K562 (cell line): ENCODE results near the gene RSPRY1. TPM values are rescaled to one million over a fixed set of nuclear protein-coding genes. Genes with fewer than 3 reads are reported as not detected.

Experiments used
- ATAC-seq: fragments of 200-7000 bp; cut with Tn5 transposase; 3 replicates; pipeline ENCODE4 v1.9.1; 2020; ENCODE audit warnings: moderate library complexity
- BruUV-seq: library from RNA; stranded (reverse); fragments of 400-500 nt; replicated peaks from 2 replicates; lab custom pipeline; 2021; lab: Mats Ljungman, UMichigan
- CTCF ChIA-PET: fragments of 300-600 bp; formaldehyde crosslinking; extraction: SDS; loops from one replicate; lab custom pipeline; 2021; ENCODE audit warnings: low intra/inter-chr PET ratio; lab: Yijun Ruan, JAX
- POLR2A ChIA-PET: fragments of 300-600, 350-650 bp; sonication (Branson Sonifier 250); formaldehyde crosslinking; extraction: SDS; loops from one replicate; lab custom pipeline; 2021; ENCODE audit warnings: antibody characterized with exemption, inconsistent platforms; lab: Yijun Ruan, JAX
- DNase-seq, 4 experiments: peaks; one replicate each; pipeline versions ENCODE4 v3.0.0 to v3.0.0-alpha.2; 2011 to 2018; ENCODE audit warnings: low spot score in 3 of 4, mixed read lengths in 3 of 4; ENCODE audit errors: extremely low read depth in 1 of 4
- FAIRE-seq: peaks from 2 replicates; lab custom pipeline; 2011; peaks lifted over from hg19 to GRCh38; lab: Jason Lieb, UNC
- H2AFZ ChIP-seq: 2 replicates; pipeline ENCODE4 v1.6.0; 2011; ENCODE audit warnings: low read depth, low read length, control low read depth, inconsistent platforms
- H3K27ac ChIP-seq: fragments of 200-600 bp; 3 replicates; pipeline ENCODE4 v1.8.0; 2011; ENCODE audit warnings: low read depth, mild to moderate bottlenecking, control low read depth, inconsistent platforms, low read length, moderate library complexity, mixed read lengths; ENCODE audit errors: extremely low read depth
- H3K27me3 ChIP-seq, 2 experiments: fragments of 300-600 bp in 1 of 2; 2 replicates in 1 of 2; 3 replicates in 1 of 2; pipeline versions ENCODE4 v1.6.0 to v1.8.0; 2011; ENCODE audit warnings: inconsistent platforms in 2 of 2, low read length in 2 of 2, mild to moderate bottlenecking in 1 of 2, mixed read lengths in 1 of 2, moderate library complexity in 1 of 2; ENCODE audit not compliant: control insufficient read depth in 2 of 2, insufficient read depth in 2 of 2
- H3K36me3 ChIP-seq: fragments of 300-600 bp; 3 replicates; pipeline ENCODE4 v1.8.0; 2011; ENCODE audit warnings: mild to moderate bottlenecking, low read length, inconsistent platforms; ENCODE audit not compliant: control insufficient read depth, insufficient read depth
- H3K4me1 ChIP-seq, 2 experiments: fragments of 200-600 bp in 1 of 2; replicated peaks in 1 of 2; 2 replicates in 1 of 2; 3 replicates in 1 of 2; pipeline versions ENCODE4 v1.5.1 to v1.8.0; 2011; ENCODE audit warnings: inconsistent platforms in 2 of 2, low read length in 2 of 2, mild to moderate bottlenecking in 1 of 2, mixed read lengths in 1 of 2, moderate library complexity in 1 of 2; ENCODE audit not compliant: control insufficient read depth in 2 of 2, insufficient read depth in 2 of 2
- H3K4me2 ChIP-seq: 2 replicates; pipeline ENCODE4 v1.6.1; 2011; ENCODE audit warnings: low read length, control low read depth, inconsistent platforms, mixed read lengths; ENCODE audit not compliant: insufficient read depth
- H3K4me3 ChIP-seq: fragments of 200-600 bp; sonication (generic), shearing (Covaris generic); 2 replicates; pipeline ENCODE4 v1.5.1; 2016; ENCODE audit warnings: control low read depth, inconsistent platforms
- H3K79me2 ChIP-seq: fragments of 200-600 bp; 3 replicates; pipeline ENCODE4 v1.8.0; 2011; ENCODE audit warnings: low read length, inconsistent platforms; ENCODE audit not compliant: control insufficient read depth, insufficient read depth
- H3K9ac ChIP-seq, 2 experiments: 2 replicates each; pipeline versions ENCODE4 v1.6.0 to v1.6.1; 2011; ENCODE audit warnings: low read depth in 2 of 2, low read length in 2 of 2, control low read depth in 1 of 2, inconsistent platforms in 1 of 2, mild to moderate bottlenecking in 1 of 2, mixed read lengths in 1 of 2; ENCODE audit not compliant: insufficient read depth in 1 of 2
- H3K9me1 ChIP-seq: one replicate; pipeline ENCODE4 v1.6.0; 2011; ENCODE audit warnings: inconsistent platforms, mild to moderate bottlenecking, low read length, moderate library complexity; ENCODE audit not compliant: control insufficient read depth, insufficient read depth
- H3K9me3 ChIP-seq: replicated peaks from 2 replicates; pipeline ENCODE4 v1.5.1; 2011; ENCODE audit warnings: low read depth, low read length, inconsistent platforms; ENCODE audit not compliant: control insufficient read depth, insufficient read depth
- H4K20me1 ChIP-seq: replicated peaks from 2 replicates; pipeline ENCODE4 v1.6.1; 2011; ENCODE audit warnings: low read length, inconsistent platforms, mixed read lengths; ENCODE audit not compliant: control insufficient read depth, insufficient read depth
- FOSL1 ChIP-seq: fragments of 200-800 bp; sonication (Bioruptor generic); conservative IDR thresholded peaks from 2 replicates; pipeline ENCODE4 v1.6.1; 2016; ENCODE audit warnings: missing genetic modification characterization, missing compliant biosample characterization
- GABPA ChIP-seq: fragments of 200-800 bp; sonication (Bioruptor generic); conservative IDR thresholded peaks from 2 replicates; pipeline ENCODE4 v1.6.1; 2016; ENCODE audit warnings: low read depth, missing genetic modification characterization, missing compliant biosample characterization
- JUNB ChIP-seq: fragments of 450-650 bp; formaldehyde crosslinking; conservative IDR thresholded peaks from 2 replicates; pipeline ENCODE4 v1.4.0; 2020; ENCODE audit warnings: mild to moderate bottlenecking
- KAT7 ChIP-seq: sonication (generic); formaldehyde crosslinking; IDR thresholded peaks from 2 replicates; pipeline ENCODE4 v1.8.0; 2022; ENCODE audit warnings: missing genetic modification reagents, mild to moderate bottlenecking, borderline replicate concordance
- MAZ ChIP-seq, 2 experiments: fragments of 450-650 bp in 1 of 2; sonication (generic) in 1 of 2; formaldehyde crosslinking; IDR thresholded peaks in 1 of 2; conservative IDR thresholded peaks in 1 of 2; 2 replicates each; pipeline versions ENCODE4 v1.4.0 to v1.5.0; 2020; ENCODE audit warnings: mild to moderate bottlenecking in 1 of 2, missing genetic modification reagents in 1 of 2
- MTA2 ChIP-seq: fragments of 450-650 bp; IDR thresholded peaks from 2 replicates; pipeline ENCODE4 v1.6.1; 2016; ENCODE audit warnings: low read depth
- NELFE ChIP-seq: IDR thresholded peaks from 2 replicates; pipeline ENCODE4 v1.6.1; 2011; ENCODE audit warnings: mild to moderate bottlenecking; ENCODE audit not compliant: insufficient read depth, insufficient read length
- PHF20 ChIP-seq: fragments of 450-650 bp; IDR thresholded peaks from 2 replicates; pipeline ENCODE4 v1.6.1; 2018; ENCODE audit not compliant: partially characterized antibody
- PREB ChIP-seq: sonication (generic); formaldehyde crosslinking; IDR thresholded peaks from 2 replicates; pipeline ENCODE4 v1.8.1; 2023; ENCODE audit warnings: mild to moderate bottlenecking, missing genetic modification reagents
- RBM15 ChIP-seq: fragments of 200-400 bp; formaldehyde crosslinking; IDR thresholded peaks from 2 replicates; pipeline ENCODE4 v1.6.1; 2018; ENCODE audit warnings: mild to moderate bottlenecking, low read length, moderate library complexity; ENCODE audit not compliant: insufficient read depth
- SMARCE1 ChIP-seq: fragments of 450-650 bp; IDR thresholded peaks from 2 replicates; pipeline ENCODE4 v1.7.1; 2016; ENCODE audit warnings: mild to moderate bottlenecking
- SRF ChIP-seq, 2 experiments: fragments of 250-450, 450-650 bp in 1 of 2; sonication (Bioruptor Pico) in 1 of 2; sonication (generic) in 1 of 2; formaldehyde crosslinking; IDR thresholded peaks; 2 replicates each; pipeline versions ENCODE4 v1.5.0 to v1.5.1; 2020 to 2022; ENCODE audit warnings: mild to moderate bottlenecking in 1 of 2, missing genetic modification reagents in 1 of 2
- ZBTB11 ChIP-seq, 3 experiments: fragments of 200-800 bp in 1 of 3; fragments of 250-450 bp in 1 of 3; fragments of 450-650 bp in 1 of 3; sonication (Bioruptor Pico) in 1 of 3; sonication (Bioruptor generic) in 1 of 3; formaldehyde crosslinking in 1 of 3; IDR thresholded peaks; 2 replicates each; pipeline versions ENCODE4 v1.6.1 to v1.8.0; 2016 to 2022; ENCODE audit warnings: mild to moderate bottlenecking in 2 of 3, missing genetic modification characterization in 2 of 3, missing compliant biosample characterization in 1 of 3, moderate library complexity in 1 of 3
- ZNF263 ChIP-seq: sonication (generic); formaldehyde crosslinking; IDR thresholded peaks from 2 replicates; pipeline ENCODE4 v1.8.0; 2022; ENCODE audit warnings: mild to moderate bottlenecking, missing genetic modification reagents, borderline replicate concordance
- ZNF436 ChIP-seq: fragments of 250-450, 450-650 bp; sonication (Bioruptor Pico); formaldehyde crosslinking; IDR thresholded peaks from 2 replicates; pipeline ENCODE4 v1.7.0; 2020; ENCODE audit warnings: mild to moderate bottlenecking
- WGBS: fragments of 100-300 bp; shearing (Covaris generic); methylation state at CpG from one replicate; pipeline ENCODE4 v1.1.6; 2016; ENCODE audit warnings: low coverage, mixed read lengths; ENCODE audit not compliant: insufficient coverage; ENCODE audit errors: missing lambda C conversion rate; 5-methylcytosine and 5-hydroxymethylcytosine counted together
- in situ Hi-C: fragments of 300-500 bp; cut with MboI; formaldehyde crosslinking; loops from 4 replicates; pipeline ENCODE4 v1.15.0; 2018; ENCODE audit warnings: inconsistent platforms, mixed read lengths
- intact Hi-C: fragments of 100-400 bp; cut with micrococcal nuclease; formaldehyde crosslinking; loops from 2 replicates; pipeline ENCODE4 v1.14.2; 2022
- polyA plus RNA-seq, 8 experiments: library from polyadenylated mRNA; depleted of rRNA in 4 of 8; stranded (reverse) in 5 of 8; unstranded in 3 of 8; fragments of >200 nt; fragmentation: Nextera tagmentation in 2 of 8; fragmentation: Illumina TruSeq in 1 of 8; extraction: Ambion mirVana in 2 of 8; extraction: Trizol in 1 of 8; gene quantifications; 2 replicates each; pipeline versions ENCODE4 v1.2.1 to v1.2.3, GENCODE V29; 2011 to 2014; ENCODE audit warnings: inconsistent platforms in 1 of 8, missing spikeins in 1 of 8
- total RNA-seq, 7 experiments: library from RNA; depleted of rRNA in 6 of 7; stranded (reverse); fragments of >200 nt in 6 of 7; fragmentation: Illumina TruSeq in 2 of 7; extraction: Trizol in 2 of 7; gene quantifications; 2 replicates each; pipeline versions ENCODE4 v1.2.1 to v1.2.3, GENCODE V29; 2011 to 2021; ENCODE audit warnings: low replicate concordance in 1 of 7

Gene RSPRY1
- total and polyA plus RNA-seq, 9 of the 15 experiments (the other 6 are each of a cell fraction or from before 2014, with no cell fraction given): 10.2 to 27.8 (median 20.8) TPM

GRCh38 chr16:57265850-57266530 lies 79.9 kb downstream of the RSPRY1 start:
- Histone ChIP-seq H3K9me1 (no peaks in the 10 kb centered on the region), H3K36me3 (no peaks in the 10 kb centered on the region), H3K4me3 (no peak overlapping the region), H3K27me3 (no peaks in the 10 kb centered on the region), H3K27ac (no peak overlapping the region; the same call in 2 of the 3 replicates), H2AFZ (peak overlapping the region; percentile 61), H4K20me1 (no peaks in the 10 kb centered on the region), H3K9me3 (no peaks in the 10 kb centered on the region), H3K9ac (peak overlapping the region; percentile 9 to 84; a peak in 3 of 4 replicates), H3K4me2 (peak overlapping the region; percentile 42), H3K79me2 (no peaks in the 10 kb centered on the region), H3K4me1 (peaks cover 36 to 55% of the 10 kb centered on the region in 2 experiments)
- ChIA-PET CTCF (no interaction called here), POLR2A (interaction anchor here (1.3 to 1.9 kb wide), 2 partner anchors 9 to 15 kb away, joined by 6 read pairs; no protein-coding TSS in a partner anchor)
- DNase-seq: peak; percentile 72 to 87 (median 80)
- peak; percentile 57 for FAIRE-seq
- ATAC-seq: peak; percentile 73
- BruUV-seq: no TSS peak
- WGBS: 28% methylated on average over 16 of the region's 16 CpGs
- intact Hi-C loops (no loop called here), in situ Hi-C loops (no loop called here)
- TF ChIP-seq FOSL1 (peak; percentile 52; the same call in 1 of the 2 replicates), MTA2 (peak; percentile 41; the same call in 1 of the 2 replicates), SRF (CRISPR knock-in tag; IDR thresholded peaks at IDR 0.05) (no peak), GABPA (peak; percentile 9; the same call in 1 of the 2 replicates), RBM15 (no peak), ZNF436 (CRISPR knock-in tag) (no peak), PREB (CRISPR knock-in tag) (no peak), PHF20 (no peak), ZBTB11 (CRISPR knock-in tag; IDR thresholded peaks at IDR 0.05) (peak in 1 of 3 experiments; percentile 22; a peak in 1 of 6 replicates), JUNB (CRISPR knock-in tag) (no peak), ZNF263 (peak; percentile 90), SMARCE1 (0 out of 2 replicates have a peak, but pooled peaks have one; percentile 44), MAZ (CRISPR knock-in tag; conservative IDR thresholded peaks at IDR 0.05 in 1 of 2, IDR thresholded peaks at IDR 0.05 in 1 of 2) (peak in 1 of 2 experiments; percentile 45; a peak in 2 of 4 replicates), NELFE (no peak), KAT7 (CRISPR knock-in tag) (no peak)
